DOHH2 (cell line): ENCODE measurements around the gene F11R.
"Not testable (repeated sequence)": the region's sequence is repeated elsewhere in the genome, so short reads cannot be mapped to it uniquely, and the experiment has no call there.

Source experiments
- EZH2phosphoT487 ChIP-seq: fragments of 200-600 bp; sonication (generic); IDR thresholded peaks from 2 replicates; pipeline ENCODE4 v1.6.1; 2017; ENCODE audit warnings: borderline replicate concordance, mild to moderate bottlenecking, antibody characterized with exemption, low read length, moderate library complexity, mixed read lengths
- TF ChIP-seq, protein P1 (sequence below): fragments of 200-600 bp; sonication (generic); IDR thresholded peaks from one replicate; pipeline ENCODE4 v1.5.1; 2014; ENCODE audit warnings: antibody characterized with exemption, mild to moderate bottlenecking, low read depth, low read length; ENCODE audit not compliant: poor library complexity, severe bottlenecking

DNA sequence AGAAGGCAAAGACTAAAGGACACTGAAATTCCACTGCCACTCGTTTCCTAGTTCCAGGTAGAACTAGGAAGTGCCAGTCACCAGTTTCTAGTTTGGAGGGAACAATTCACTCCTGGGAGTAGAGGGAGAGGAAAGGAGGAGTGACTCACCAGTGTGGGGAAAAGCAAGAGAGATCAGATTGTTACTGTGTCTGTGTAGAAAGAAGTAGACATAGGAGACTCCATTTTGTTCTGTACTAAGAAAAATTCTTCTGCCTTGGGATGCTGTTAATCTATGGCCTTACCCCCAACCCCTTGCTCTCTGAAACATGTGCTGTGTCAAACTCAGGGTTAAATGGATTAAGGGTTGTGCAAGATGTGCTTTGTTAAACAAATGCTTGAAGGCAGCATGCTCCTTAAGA, 4.3 kb downstream of the F11R start:
- TF ChIP-seq, protein P1, sequence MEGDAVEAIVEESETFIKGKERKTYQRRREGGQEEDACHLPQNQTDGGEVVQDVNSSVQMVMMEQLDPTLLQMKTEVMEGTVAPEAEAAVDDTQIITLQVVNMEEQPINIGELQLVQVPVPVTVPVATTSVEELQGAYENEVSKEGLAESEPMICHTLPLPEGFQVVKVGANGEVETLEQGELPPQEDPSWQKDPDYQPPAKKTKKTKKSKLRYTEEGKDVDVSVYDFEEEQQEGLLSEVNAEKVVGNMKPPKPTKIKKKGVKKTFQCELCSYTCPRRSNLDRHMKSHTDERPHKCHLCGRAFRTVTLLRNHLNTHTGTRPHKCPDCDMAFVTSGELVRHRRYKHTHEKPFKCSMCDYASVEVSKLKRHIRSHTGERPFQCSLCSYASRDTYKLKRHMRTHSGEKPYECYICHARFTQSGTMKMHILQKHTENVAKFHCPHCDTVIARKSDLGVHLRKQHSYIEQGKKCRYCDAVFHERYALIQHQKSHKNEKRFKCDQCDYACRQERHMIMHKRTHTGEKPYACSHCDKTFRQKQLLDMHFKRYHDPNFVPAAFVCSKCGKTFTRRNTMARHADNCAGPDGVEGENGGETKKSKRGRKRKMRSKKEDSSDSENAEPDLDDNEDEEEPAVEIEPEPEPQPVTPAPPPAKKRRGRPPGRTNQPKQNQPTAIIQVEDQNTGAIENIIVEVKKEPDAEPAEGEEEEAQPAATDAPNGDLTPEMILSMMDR: not testable (repeated sequence)
- not testable (repeated sequence) for TF ChIP-seq EZH2phosphoT487
